AG09319 (cell line): ENCODE data around the gene SNX20.
A peak's percentile ranks its signal among the peaks of the same experiment; 100 is the strongest.

Experiments
- DNase-seq: peaks from one replicate; pipeline ENCODE4 v3.0.0-alpha.2; 2010; ENCODE audit warnings: low read depth; ENCODE audit errors: extremely low read depth
- TF ChIP-seq, protein P1 (sequence below): IDR thresholded peaks from 2 replicates; pipeline ENCODE4 v1.5.1; 2011; ENCODE audit warnings: low read depth, mild to moderate bottlenecking, inconsistent platforms, low read length, moderate library complexity

SNX20 gene

GRCh38 chr16:50671644-50672260 lies 9.4 kb downstream of the SNX20 start:
- TF ChIP-seq, protein P1, sequence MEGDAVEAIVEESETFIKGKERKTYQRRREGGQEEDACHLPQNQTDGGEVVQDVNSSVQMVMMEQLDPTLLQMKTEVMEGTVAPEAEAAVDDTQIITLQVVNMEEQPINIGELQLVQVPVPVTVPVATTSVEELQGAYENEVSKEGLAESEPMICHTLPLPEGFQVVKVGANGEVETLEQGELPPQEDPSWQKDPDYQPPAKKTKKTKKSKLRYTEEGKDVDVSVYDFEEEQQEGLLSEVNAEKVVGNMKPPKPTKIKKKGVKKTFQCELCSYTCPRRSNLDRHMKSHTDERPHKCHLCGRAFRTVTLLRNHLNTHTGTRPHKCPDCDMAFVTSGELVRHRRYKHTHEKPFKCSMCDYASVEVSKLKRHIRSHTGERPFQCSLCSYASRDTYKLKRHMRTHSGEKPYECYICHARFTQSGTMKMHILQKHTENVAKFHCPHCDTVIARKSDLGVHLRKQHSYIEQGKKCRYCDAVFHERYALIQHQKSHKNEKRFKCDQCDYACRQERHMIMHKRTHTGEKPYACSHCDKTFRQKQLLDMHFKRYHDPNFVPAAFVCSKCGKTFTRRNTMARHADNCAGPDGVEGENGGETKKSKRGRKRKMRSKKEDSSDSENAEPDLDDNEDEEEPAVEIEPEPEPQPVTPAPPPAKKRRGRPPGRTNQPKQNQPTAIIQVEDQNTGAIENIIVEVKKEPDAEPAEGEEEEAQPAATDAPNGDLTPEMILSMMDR, result peak; percentile 29
- no peak for DNase-seq

- no peak for DNase-seq
- TF ChIP-seq, protein P1, result no peak
These were observed 10.6 kb downstream of the SNX20 start for GRCh38 chr16:50670476-50670875.

- no peak for DNase-seq
- TF ChIP-seq, protein P1, result no peak
These were observed 11.4 kb downstream of the SNX20 start for GRCh38 chr16:50669741-50670140.

GRCh38 chr16:50668368-50669008 lies 12.6 kb downstream of the SNX20 start:
- TF ChIP-seq, protein P1, result no peak
- DNase-seq, result no peak

GRCh38 chr16:50667497-50668367 lies 13.4 kb downstream of the SNX20 start:
- TF ChIP-seq, protein P1, result no peak
- DNase-seq, result no peak

GRCh38 chr16:50666658-50667496 lies 14.2 kb downstream of the SNX20 start:
- TF ChIP-seq, protein P1, result no peak
- DNase-seq, result no peak
